Thyroid gland (tissue), 4 donors: ENCODE measurements around the gene TBC1D22B.

Source experiments
- POLR2A ChIP-seq, 2 donors: fragments of 450-650 bp; IDR thresholded peaks; one replicate each; pipeline ENCODE4 v1.6.1; 2017; ENCODE audit warnings: antibody characterized with exemption in 2 of 2, mild to moderate bottlenecking in 2 of 2, moderate library complexity in 1 of 2
- TF ChIP-seq, protein P1 (sequence below), 6 experiments: fragments of 200-600 bp in 3 of 6; fragments of 450-650 bp in 3 of 6; sonication (generic) in 3 of 6; IDR thresholded peaks; one replicate each; pipeline ENCODE4 v1.5.1; 2016 to 2019; ENCODE audit warnings: antibody characterized with exemption in 6 of 6, mild to moderate bottlenecking in 2 of 6, inconsistent platforms in 1 of 6, moderate library complexity in 1 of 6

- TF ChIP-seq, protein P1, sequence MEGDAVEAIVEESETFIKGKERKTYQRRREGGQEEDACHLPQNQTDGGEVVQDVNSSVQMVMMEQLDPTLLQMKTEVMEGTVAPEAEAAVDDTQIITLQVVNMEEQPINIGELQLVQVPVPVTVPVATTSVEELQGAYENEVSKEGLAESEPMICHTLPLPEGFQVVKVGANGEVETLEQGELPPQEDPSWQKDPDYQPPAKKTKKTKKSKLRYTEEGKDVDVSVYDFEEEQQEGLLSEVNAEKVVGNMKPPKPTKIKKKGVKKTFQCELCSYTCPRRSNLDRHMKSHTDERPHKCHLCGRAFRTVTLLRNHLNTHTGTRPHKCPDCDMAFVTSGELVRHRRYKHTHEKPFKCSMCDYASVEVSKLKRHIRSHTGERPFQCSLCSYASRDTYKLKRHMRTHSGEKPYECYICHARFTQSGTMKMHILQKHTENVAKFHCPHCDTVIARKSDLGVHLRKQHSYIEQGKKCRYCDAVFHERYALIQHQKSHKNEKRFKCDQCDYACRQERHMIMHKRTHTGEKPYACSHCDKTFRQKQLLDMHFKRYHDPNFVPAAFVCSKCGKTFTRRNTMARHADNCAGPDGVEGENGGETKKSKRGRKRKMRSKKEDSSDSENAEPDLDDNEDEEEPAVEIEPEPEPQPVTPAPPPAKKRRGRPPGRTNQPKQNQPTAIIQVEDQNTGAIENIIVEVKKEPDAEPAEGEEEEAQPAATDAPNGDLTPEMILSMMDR (IDR thresholded peaks at IDR 0.05) = no peak
- no peak for TF ChIP-seq POLR2A (IDR thresholded peaks at IDR 0.05)
Measured at GRCh38 chr6:37260040-37260439, 2.5 kb downstream of the TBC1D22B start.
